Measurements from ENCODE around the gene IL23R.

Gene IL23R

DNA sequence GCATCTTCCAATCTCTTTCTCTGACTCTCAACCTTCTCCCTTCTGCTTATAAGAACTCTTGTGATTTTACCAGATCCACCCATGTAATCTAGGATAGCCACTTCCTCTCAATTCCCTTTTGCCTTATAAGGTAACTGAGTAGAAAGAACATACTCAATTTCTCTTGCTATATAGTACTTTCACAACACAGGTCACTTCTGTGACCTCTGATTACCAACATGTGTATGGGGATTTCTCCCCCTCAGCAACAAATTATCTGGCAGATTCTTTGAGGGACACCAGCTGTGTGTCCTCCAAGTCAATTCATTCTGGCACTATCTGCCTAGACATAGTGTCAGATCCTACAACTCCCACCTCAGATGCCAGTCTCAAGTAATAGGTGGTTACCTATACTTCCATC lies 62.5 kb downstream of the IL23R start:
- in situ Hi-C loops (cut with MboI; ENCODE audit: low sequenced_read_pairs) = no loop called here

DNA sequence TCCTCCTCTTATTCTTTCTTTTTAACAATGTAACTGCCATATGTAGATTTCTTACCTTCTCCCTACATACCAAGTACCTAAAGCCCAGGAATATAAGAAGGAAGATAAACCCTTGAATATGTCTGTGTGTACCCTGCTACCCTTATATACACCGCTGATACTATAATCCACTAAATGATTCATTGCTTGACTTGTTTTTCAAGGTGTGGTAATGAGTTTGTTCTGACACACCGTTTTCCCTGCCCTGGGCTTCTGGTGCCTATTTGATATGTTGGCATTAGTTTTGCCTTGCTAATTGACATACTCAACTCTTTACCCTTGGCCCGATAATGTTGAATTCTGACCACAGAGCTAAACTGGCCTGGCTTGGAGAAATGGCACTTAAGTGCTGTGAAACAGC lies 64.3 kb downstream of the IL23R start:
- in situ Hi-C loops (cut with MboI; ENCODE audit: low sequenced_read_pairs) = no loop called here

DNA sequence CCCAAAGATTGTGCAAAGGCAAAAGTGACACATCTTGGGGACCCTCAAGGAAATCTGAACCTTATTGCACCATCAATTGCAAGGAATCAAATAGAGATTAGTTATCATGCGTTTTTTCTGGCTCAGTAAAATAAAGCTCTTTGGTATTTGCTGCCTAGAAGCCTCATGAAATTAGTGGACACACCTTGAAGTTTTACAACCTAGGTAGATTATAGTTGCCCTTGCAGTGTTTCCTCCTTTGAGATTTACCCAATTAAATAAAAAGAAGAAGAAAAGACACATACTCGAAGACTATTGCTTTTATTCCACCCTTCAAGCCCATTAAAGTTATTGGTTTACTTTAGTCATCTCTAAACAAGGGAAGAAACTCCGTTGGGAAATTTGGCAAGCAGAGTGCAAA lies 70.0 kb downstream of the IL23R start:
- in situ Hi-C loops (cut with MboI; ENCODE audit: low sequenced_read_pairs) = no loop called here

DNA sequence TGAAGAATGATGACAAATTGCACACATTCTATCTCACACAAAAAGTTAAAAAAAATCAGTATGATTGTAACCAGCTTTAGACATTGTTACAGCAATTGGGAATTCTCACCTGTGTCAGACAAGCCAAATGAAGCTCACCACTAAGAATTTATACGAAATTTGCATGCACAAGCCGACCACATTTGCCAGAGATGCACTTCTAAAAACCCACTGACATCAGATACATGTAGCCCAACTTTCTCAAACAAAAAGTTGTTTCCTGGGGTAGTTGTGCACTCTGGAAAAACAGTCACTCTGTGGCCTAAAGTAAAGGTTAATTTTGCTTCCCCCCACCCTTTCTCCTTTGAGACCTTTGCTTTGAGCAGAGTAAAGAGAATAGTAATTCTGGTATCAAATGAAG lies 73.5 kb downstream of the IL23R start:
- in situ Hi-C loops (cut with MboI; ENCODE audit: low sequenced_read_pairs) = no loop called here

DNA sequence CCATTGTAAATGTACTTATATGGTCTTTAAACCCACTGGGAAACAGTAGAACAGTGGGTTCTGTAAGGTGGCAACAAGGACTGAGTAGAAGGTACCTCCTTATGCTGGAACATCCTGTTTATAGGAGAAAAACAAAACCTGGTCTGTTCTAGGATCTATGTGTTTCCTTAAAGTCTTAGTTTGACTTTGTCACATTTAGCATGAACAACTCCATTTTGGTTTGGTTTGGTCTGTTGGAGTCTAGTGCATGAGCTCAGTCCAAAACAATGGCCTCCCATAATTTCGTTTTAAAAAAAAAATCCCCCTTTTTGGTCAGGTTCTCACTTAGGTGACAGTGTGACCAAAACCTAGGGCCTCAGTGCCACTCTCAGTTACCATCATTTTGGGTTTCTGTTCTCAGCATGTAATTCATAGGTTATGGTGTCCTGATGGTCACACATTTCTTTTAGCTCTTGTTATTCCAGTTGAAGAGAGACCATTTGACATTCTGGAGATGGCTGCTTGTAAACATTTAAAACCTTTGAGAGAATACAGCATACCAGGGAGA lies 75.0 kb downstream of the IL23R start:
- in situ Hi-C loops (cut with MboI; ENCODE audit: low sequenced_read_pairs) = no loop called here

DNA sequence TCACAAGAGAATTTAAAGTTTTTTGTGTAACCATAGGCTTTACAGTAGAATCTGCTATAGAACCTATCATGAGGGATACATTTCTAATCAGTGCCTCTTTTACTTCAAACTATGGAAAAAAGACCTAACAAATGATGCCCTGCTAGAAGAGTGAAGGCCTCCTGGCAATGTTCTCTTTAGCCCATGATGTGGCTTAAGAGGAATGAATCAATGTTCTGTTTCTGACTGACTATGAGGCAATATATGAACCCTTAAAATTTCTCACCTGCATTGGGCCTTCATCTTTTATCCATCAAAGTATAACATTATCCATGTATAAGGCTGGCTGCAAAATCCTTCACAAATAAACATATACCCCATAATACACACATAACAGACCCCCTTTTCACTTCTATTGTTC lies 75.8 kb downstream of the IL23R start:
- in situ Hi-C loops (cut with MboI; ENCODE audit: low sequenced_read_pairs) = no loop called here

DNA sequence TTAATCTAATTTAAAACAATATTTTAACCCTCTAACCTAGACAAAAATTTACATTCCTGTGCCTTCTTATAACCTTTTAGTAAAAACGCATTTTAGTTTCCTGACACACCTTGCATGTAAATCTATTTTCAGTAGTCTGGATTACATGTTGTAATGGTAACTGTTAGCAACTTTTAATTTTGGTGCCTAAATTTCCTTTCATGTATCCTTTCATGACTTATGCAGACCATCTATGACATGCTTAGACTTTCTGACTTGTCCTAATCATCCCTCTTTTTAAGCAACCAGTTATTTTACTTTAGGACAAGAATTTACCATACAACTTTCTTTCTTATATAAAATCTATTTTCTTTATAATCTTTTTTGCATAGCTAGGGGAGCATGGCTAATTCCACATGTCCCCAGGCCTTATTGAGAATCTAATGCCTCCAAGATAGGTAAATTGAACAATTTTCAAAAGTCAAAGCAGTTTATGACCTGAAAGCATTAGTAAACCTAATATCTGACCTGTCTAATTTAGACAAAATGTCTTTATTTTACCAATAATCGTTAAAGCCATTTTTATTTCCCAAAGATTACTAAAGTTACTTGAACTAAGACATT lies 83.9 kb downstream of the IL23R start:
- in situ Hi-C loops (cut with MboI; ENCODE audit: low sequenced_read_pairs) = no loop called here

DNA sequence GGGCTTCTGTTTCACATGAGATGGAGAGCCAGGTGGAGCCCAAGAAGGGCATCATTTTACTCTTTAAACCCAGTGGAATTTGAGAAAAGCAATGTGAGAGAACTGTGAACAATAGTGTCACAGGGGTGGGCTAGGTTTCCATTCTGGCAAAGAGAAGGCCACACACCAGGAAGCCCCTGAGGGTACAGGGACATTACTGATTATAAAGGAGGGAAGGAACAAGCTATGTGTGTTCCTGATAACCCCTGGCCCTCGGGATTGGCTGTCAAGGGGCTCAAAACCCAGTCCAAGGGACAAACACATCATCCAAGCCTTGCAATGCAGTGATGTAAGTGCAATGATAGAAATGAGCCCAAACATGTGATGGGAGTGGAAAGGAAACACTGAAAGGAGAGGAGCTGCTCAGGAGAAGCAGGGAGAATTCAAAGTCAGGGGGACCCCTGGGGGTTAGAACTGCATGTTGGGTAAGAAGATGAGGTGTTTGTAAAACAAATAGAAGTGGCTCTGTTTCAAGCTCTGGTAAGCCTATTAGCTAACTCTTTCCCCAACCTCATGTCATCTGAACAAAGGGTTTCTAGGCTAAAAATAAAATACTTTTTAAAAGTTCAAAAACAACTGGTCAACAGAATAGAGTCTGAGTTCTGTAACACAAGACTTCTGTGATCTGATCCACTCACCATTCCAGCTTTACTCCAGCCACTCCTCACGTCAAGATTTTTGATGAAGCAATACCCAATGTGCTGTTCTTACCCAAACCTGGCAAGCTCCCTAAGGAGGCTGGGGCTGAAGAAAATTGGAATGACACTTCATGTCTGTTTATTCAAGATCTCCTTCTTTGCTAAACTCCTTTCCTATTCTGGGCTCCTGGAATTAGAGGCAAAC lies 90.3 kb downstream of the IL23R start:
- in situ Hi-C loops (cut with MboI; ENCODE audit: low sequenced_read_pairs) = no loop called here

DNA sequence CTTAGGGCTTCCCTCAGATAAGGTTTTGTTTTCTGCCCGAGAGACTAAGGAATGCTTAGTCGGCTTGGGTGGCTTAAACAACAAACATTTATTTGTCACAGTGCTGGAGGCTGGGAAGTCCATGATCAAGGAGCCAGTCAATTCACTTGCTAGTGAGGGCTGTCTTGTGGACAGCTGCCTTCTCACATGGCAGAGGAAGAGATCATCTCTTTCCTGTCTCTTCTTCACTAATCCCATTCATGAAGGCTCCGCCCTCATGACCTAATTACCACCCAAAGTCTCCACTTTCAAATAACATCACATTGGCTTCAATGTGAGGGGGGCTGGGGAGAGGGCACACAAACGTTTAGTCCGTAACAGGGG lies 90.9 kb downstream of the IL23R start:
- in situ Hi-C loops (cut with MboI; ENCODE audit: low sequenced_read_pairs) = no loop called here

DNA sequence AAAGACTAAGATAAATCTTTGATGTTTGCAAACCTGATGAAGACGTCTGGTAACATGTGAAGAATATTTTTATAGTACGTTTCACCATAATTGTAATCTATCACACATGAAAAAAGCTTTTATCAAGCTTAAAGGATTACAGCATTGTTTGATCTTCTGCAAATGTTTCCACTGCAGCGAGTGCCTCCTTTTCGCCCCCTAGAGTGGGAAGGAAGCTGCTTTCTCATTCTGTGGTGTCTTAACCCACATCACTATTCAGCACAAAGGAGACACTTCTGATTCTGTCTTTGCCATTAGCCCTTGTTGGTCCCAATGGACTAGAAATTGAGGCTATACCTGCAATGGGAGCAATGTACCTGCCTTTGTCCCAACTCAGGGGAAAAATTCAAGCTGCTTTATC lies 95.4 kb downstream of the IL23R start:
- in situ Hi-C loops (cut with MboI; ENCODE audit: low sequenced_read_pairs) = no loop called here

DNA sequence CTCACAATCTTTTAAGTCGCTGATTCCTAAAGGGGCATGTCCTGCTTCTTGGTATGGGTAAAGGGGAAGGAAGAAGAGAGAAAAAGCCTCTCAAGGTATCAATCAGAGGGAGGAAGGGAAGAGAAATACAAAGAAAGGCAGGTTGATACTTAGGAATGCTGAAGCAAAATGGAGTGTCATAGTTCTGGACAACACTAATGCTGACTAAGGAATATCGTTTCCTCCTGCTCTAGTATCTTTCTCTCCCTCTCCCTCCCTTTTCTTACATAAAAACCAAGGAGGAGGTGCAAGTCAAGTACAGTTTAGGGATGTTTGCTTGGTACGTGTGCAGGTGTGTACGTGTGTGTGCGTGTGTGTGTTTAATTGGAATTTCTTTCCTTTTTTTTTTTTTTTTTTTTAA lies 96.5 kb downstream of the IL23R start:
- in situ Hi-C loops (cut with MboI; ENCODE audit: low sequenced_read_pairs) = no loop called here

DNA sequence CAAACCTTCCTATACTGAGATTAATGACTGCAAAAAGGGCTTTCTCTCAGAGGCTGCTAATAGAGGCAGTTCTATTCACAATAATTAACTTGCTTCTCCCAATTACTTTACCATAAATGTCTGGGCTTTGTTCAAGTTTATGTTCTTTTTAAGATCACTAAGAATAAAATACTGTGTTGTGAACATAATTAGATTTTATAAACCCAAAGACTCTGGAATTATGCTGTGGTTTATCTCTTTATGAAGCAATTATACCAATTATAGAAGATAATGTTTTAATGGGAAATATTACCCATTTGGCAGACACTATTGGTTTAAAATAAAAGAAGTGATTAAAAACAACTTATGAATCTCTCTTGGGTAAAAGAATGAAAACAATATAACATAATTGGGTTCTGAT lies 97.9 kb downstream of the IL23R start:
- in situ Hi-C loops (cut with MboI; ENCODE audit: low sequenced_read_pairs) = no loop called here

DNA sequence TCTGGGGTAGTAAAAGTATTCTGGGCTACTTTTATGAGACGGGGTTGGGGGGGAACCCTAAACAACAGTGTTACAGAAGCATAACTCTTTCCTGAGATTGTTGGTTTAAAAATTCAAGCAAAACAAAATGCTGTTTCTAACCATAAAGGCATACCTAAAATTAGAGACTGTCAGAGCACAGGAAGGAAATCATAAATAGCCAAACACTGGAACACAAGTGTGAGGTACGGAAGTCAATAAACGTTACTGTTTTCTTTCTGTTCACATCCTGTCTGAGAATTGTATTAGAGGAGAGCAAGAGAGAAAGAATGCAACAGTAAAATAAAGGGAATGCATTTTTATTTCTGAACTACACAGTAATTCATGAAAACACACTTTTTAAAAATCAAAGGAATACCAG lies 98.6 kb downstream of the IL23R start:
- in situ Hi-C loops (cut with MboI; ENCODE audit: low sequenced_read_pairs) = no loop called here

DNA sequence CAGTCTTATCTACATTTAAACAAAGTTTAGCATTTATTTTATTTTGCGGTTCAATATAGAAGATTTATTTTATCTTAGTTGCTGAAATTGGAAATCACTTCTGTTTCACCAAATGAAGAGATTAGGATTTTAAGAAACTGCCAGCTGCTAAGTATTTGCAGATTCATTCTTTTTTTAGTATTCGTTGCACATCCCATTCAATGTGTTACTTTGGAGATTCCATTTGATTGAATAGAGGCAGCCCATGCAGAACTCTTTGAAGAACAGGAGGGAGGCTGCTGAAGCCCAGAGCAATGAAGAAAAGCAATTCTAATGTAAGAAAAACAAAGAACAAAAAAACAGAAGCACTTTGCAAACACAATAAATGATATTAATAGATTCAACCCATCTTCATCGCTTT lies 102.8 kb downstream of the IL23R start:
- in situ Hi-C loops (cut with MboI; ENCODE audit: low sequenced_read_pairs) = no loop called here

DNA sequence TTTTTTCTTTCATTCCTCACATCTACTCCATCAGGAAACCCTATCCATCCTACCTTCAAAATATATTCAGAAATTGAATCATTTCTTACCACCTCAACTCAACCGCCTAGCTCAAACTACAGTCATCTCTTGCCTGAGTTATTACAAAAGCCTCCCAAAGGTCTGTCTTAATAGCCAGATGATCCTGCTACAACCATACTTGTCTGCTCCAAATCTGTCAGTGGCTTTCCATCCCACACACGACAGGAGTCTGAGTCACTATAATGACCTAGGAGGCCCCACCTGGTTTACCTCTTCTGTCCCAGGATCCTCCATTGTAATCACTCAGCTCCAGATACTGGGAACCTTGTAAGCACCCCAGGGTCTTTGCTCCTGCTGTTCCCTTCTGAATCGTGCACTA lies 104.3 kb downstream of the IL23R start:
- in situ Hi-C loops (cut with MboI; ENCODE audit: low sequenced_read_pairs) = no loop called here

DNA sequence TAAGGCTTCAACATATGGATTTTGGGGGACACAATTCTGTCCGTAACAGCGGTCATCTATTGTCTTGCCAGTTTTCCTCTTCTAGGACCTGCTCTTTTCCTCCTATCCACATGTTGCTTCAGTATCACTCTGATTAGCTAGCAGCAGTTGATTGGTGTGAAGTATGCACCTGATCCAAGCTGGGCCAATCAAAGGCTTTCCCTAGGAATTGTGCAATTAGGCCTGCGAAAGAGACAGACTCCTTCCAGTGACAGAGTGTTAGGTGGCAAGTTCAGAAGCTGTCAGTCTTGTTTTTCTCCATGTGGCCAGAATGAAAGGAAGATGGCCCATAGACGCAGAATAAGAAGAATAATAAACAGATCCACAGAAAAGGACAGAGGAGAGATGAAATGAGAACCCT lies 107.3 kb downstream of the IL23R start:
- in situ Hi-C loops (cut with MboI; ENCODE audit: low sequenced_read_pairs) = no loop called here

DNA sequence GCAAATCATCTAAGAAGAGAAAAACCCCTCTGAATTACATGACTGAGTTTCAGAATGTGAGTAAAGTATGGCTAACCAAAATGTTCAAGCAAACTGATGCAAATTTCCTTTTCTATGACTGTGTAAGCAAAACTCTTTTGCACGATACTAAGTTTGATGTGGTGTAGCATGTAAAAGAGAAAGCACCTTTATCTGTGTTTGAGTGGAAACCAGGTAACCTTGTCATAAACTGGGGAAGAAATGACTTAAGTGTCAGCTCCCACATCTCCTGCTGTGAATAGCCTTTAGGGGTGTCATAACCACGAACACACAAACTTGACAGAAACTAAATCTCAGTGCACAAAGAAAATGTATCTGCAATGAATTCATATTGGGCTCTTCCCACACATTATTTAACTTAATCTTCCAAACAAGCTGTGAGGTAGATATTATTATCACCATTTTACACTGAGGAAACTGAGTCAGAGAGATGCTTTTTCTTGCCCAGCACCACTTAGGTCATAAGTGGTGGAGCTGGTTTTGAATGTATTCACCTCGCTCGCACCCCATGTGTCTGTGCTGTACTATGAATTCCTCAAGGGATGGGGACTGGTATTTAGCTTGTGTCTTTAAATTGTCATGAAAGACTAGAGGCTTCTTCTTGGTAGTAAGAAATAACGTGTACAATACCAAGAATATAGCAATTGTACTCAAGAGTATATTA lies 108.5 kb downstream of the IL23R start:
- in situ Hi-C loops (cut with MboI; ENCODE audit: low sequenced_read_pairs) = no loop called here

DNA sequence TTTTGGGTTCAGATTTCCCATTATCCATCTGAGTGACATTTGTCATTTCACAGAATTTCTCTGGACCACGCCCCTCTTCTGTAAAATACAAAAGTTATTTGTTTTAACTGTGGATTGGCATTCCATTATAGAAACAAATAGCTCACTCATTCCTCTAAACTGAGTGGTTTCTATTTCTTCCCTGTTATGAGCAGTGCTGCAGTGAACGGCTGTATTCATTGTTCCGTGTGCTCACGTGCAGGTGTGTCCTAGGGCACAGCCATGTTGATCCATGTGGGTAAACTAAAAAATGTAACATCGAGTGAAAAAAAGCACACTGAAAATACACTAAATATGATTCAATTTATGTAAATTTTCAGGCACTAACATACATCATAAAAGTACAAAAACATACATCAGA lies 114.4 kb downstream of the IL23R start:
- in situ Hi-C loops (cut with MboI; ENCODE audit: low sequenced_read_pairs) = no loop called here

DNA sequence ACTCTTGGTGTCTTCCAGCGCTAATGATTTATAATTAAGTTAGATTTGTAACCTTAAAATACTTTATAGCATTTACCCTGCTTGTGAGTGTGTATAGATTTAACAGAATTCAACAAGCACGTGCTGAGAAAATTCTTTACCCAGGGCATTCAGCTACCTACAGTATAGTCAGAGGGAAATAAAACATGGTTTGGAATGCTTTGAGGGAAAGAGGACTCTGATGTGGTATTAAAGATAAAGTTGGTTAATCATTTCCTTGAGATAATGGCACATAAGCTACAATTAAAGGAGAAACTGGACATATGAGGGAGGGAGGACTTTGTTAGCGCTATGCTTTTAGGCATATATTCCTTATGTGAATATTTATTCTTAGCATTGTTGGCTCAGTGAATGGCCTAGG lies 115.0 kb downstream of the IL23R start:
- in situ Hi-C loops (cut with MboI; ENCODE audit: low sequenced_read_pairs) = no loop called here

DNA sequence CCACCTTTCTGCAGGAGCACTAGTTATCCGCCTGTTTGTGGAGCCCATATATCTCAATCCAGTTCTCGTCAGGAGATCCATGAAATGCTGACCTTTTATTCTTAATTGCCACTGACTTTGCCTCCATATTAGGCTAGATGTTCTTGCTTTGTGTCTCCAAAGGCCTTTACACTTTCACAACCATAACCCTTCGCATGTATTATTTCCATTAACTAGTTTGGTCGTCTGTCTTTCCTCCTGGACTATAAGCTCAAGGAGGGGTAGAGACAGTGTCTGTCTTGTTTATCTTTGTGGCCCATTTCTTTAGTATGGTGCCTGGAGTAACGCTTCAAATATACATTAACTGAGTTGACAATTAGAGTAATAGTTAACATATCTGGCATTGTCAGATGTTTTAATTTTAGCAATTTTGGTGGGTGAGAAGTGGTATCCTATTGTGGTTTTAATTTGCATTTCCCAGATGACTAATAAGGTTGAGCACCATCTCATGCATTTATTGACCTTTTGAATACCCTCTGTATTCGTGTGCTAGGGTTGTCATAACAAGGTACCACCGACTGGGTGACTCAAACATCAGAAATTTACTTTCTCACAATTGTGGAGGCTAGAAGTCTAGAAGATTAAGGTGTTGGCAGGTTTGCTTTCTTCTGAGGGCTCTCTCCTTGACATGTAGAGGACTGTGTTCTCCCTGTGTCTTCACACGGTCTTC lies 119.7 kb downstream of the IL23R start:
- in situ Hi-C loops (cut with MboI; ENCODE audit: low sequenced_read_pairs) = no loop called here

DNA sequence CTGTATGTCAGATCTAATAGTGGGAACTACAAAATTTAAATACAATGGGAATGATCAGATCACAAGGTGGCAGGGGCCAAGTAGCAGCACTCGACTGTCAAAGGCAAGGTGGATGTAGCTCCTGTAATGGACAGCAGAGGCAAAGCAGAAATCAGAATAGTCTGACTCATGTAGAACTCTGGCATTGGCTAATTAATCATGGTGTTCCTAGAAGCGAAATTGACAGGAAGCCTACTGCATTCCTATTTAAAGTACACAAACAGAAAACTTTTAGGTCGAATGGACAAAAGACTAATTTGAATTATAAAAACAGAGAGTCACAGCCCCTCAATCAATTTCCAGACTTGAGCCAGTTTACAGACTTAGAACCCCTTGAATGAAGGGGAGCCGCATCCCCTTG lies 124.0 kb downstream of the IL23R start:
- in situ Hi-C loops (cut with MboI; ENCODE audit: low sequenced_read_pairs) = no loop called here
